NCI-H2196 (cell line): Measurements from ENCODE around the gene ORC3.

ENCODE experiments used
- DNase-seq: peaks from one replicate; lab custom pipeline; 2025; ENCODE audit not compliant: unreplicated experiment; lab: John Stamatoyannopoulos, UW

The ORC3 gene

GRCh38 chr6:87589693-87590416 is at the start of gene ORC3, which contains the start of gene RARS2:
TSS of gene ORC3 (plus strand) at chr6:87590135. CDS start at chr6:87590169, 34 bp downstream.
TSS of gene RARS2 (minus strand) at chr6:87589987. CDS start at chr6:87589957, 30 bp downstream.
- peak; percentile 95 for DNase-seq

GRCh38 chr6:87540539-87540938 is 49.4 kb upstream of the ORC3 start:
- DNase-seq, result no peak

- no peak for DNase-seq
Measured at GRCh38 chr6:87541041-87541440, 48.9 kb upstream of the ORC3 start.

- no peak for DNase-seq
Measured at GRCh38 chr6:87541744-87542143, 48.2 kb upstream of the ORC3 start.

- DNase-seq, result no peak
Measured at GRCh38 chr6:87543696-87544473, 46.0 kb upstream of the ORC3 start.

- DNase-seq, result no peak
Measured at GRCh38 chr6:87544474-87544735, 45.5 kb upstream of the ORC3 start.

GRCh38 chr6:87551799-87552198 is 38.1 kb upstream of the ORC3 start:
- no peak for DNase-seq

GRCh38 chr6:87553159-87553765 is 36.7 kb upstream of the ORC3 start:
- DNase-seq, result no peak

GRCh38 chr6:87555506-87555905 is 34.4 kb upstream of the ORC3 start:
- DNase-seq, result no peak

- DNase-seq, result no peak
Measured at GRCh38 chr6:87558446-87558845, 31.5 kb upstream of the ORC3 start.

- no peak for DNase-seq
Measured at GRCh38 chr6:87561017-87561416, 28.9 kb upstream of the ORC3 start.

GRCh38 chr6:87572021-87572420 is 17.9 kb upstream of the ORC3 start:
- DNase-seq, result no peak

- no peak for DNase-seq
Measured at GRCh38 chr6:87572883-87573282, 17.1 kb upstream of the ORC3 start.

- no peak for DNase-seq
Measured at GRCh38 chr6:87573307-87574024, 16.5 kb upstream of the ORC3 start.

- DNase-seq, result peak; percentile 35
Measured at GRCh38 chr6:87574237-87574804, 15.6 kb upstream of the ORC3 start.

GRCh38 chr6:87575423-87575822 is 14.5 kb upstream of the ORC3 start:
- peak; percentile 34 for DNase-seq

- DNase-seq, result no peak
Measured at GRCh38 chr6:87583822-87584221, 6.1 kb upstream of the ORC3 start.

GRCh38 chr6:87586371-87587077 is 3.4 kb upstream of the ORC3 start:
- no peak for DNase-seq

- no peak for DNase-seq
Measured at GRCh38 chr6:87588756-87589407, 1.1 kb upstream of the ORC3 start.

GRCh38 chr6:87590417-87590880 is 514 bp downstream of the ORC3 start:
- DNase-seq, result no peak
